AG09319 (cell line): ENCODE measurements around the gene TRPV6.

ENCODE experiments used
- DNase-seq: peaks from one replicate; pipeline ENCODE4 v3.0.0-alpha.2; 2010; ENCODE audit warnings: low read depth; ENCODE audit errors: extremely low read depth
- TF ChIP-seq, protein P1 (sequence below): IDR thresholded peaks from 2 replicates; pipeline ENCODE4 v1.5.1; 2011; ENCODE audit warnings: low read depth, mild to moderate bottlenecking, inconsistent platforms, low read length, moderate library complexity

Gene TRPV6

DNA sequence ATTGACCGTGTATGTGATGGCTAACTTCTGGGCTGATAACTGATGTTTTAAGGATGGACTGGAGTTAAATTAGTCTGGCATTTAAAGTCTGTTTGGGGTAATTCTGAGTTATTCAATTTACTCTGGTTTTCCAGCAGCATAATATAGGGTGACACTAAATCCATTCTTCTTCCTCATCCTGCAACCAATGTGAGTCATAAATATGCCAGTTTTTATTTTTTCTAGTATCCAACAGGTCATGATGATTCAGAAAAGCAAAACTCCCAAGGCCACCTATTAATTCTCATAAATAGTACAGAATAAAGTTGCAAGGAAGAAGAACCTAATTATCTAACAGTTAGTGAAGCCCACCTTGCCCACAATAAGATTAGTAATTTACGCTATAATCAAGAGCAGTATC lies 38.2 kb downstream of the TRPV6 start:
- TF ChIP-seq, protein P1, sequence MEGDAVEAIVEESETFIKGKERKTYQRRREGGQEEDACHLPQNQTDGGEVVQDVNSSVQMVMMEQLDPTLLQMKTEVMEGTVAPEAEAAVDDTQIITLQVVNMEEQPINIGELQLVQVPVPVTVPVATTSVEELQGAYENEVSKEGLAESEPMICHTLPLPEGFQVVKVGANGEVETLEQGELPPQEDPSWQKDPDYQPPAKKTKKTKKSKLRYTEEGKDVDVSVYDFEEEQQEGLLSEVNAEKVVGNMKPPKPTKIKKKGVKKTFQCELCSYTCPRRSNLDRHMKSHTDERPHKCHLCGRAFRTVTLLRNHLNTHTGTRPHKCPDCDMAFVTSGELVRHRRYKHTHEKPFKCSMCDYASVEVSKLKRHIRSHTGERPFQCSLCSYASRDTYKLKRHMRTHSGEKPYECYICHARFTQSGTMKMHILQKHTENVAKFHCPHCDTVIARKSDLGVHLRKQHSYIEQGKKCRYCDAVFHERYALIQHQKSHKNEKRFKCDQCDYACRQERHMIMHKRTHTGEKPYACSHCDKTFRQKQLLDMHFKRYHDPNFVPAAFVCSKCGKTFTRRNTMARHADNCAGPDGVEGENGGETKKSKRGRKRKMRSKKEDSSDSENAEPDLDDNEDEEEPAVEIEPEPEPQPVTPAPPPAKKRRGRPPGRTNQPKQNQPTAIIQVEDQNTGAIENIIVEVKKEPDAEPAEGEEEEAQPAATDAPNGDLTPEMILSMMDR = no peak
- DNase-seq = no peak

DNA sequence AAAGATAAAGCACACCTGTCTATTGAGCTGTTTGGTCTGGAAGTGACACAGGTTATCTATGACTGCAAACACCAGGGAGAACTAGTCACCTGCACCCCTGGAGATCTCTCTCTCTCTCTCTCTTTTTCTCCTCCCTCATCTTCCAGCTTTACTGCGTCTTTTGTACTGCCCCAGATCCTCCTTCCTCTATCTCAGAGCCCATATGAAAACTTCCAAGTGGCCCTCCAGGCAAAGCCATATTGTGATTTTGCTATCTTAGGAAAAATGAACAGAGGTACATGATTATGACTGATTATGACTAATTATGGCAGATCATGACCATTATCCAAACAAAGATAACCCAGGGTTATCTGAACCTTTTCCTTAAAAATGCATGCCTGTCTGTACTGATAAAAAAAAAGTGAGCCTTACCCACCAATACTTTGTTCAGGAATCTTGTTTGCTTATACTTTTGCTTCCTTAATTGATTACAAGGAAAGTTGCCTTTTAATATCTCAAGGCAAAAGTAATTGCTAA lies 43.2 kb downstream of the TRPV6 start:
- TF ChIP-seq, protein P1 = no peak

DNA sequence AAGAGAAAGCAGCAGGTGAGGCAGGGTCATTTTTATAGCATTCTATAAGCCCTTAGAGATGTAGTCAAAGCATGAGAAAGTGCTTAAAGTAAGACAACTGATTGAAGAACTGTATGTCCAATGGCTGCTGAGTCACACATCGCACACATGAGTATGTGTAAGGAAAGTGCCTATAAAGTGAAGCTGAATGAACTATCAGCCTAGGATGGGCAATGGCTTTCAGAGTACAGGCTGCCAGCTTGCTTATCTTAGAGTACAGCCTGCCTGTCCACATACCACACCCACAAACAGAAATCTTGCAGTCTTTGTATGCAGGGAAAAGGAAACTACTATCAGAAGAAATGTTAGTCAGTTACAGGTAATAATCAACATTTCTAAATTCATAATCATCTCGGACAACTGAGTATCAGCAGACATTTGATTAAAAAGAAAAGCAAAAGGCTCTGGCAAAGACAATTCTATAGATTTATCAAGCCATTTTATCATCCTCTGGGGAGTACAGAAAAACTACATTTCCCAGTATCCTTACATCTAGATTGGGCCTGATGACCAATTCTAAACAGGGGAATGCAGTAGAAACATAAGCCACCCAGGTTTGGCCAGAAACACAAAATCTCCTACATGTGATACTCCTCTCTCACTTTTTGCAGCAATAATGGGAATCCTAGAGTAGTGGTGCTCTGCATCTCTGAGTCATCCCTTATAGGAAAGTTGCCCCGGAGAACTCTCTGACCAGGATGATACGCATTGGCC lies 46.9 kb downstream of the TRPV6 start:
- no peak for DNase-seq
- TF ChIP-seq, protein P1 = no peak

More for the DNA sequence above, 43.2 kb downstream of the TRPV6 start:
- DNase-seq = no peak

DNA sequence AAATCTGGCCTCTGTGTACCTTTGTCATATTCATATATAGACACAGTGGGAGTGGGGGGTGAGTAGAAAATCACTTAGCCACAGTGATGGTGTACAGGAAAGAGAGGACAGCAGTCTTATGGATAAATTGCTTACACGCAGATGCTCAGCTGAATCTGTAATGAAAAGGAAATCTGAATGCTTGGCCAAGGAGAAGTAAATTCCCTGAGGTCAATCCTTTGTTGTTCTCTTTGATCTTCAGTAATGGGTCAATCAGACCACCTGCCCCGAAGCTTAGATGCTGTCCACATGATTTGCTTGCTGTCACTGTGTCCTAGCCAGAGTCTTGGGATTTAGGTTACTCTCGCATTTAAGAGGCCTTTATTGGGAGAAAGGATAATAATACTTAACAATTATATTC lies 49.1 kb downstream of the TRPV6 start:
- TF ChIP-seq, protein P1 = no peak
- no peak for DNase-seq

DNA sequence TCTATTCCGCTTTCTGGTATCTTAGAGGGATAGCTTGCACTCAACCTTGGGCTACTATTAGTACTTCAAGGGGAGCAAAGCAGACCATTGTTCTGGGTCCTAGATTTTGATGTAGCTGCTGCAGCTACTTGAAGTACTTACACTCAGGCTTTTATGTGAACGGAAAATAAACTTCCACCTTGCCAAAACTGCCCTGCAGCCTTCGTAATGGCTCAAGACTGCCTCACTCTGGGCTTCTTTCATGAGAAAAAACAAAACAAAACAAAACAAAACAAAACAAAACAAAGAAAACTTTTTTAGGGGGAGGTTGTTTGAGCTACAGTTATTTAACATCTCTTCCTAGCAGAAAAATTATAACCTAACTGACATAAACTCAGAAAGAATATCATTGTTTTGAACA lies 50.1 kb downstream of the TRPV6 start:
- DNase-seq = no peak
- TF ChIP-seq, protein P1 = no peak

DNA sequence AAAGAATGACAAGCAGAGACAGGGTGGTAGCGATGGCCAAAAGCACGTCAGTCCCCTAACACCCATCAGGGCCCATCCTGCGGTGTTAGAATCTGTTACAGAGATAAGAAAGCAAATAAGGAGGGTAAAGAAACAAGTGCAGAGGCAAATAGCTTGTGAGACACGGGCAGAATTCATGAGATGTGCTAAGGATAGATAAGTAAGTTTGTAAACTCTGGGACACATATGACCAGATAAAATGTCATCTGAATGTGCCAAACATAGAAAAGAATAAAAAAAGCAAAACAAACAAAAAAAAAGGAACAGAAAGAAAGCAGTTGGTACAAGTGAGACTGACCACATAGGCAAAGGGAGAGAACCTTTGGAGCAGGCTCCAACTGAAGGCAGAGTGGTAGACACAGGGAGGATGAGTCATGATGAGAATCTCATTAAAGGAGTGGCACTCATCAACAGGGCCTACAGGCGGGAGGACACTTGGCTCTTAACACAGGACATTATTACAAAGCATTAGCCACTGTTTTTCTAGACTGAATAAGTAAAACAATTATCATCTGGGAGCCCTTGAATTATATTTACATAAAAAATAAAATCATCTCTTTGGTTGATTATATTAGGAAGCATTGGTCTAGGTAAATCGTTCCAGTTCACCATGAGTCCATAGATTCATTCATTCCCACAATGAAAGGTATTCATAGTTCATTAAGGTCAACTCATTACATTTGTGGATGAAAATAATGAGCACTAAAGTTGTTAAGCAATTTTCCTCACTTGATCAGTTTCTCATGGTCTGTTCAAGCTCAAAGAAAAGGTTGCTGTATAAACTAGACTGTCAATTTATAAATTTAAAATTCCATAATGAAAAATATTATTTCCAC lies 52.1 kb downstream of the TRPV6 start:
- no peak for DNase-seq
- TF ChIP-seq, protein P1 = no peak

DNA sequence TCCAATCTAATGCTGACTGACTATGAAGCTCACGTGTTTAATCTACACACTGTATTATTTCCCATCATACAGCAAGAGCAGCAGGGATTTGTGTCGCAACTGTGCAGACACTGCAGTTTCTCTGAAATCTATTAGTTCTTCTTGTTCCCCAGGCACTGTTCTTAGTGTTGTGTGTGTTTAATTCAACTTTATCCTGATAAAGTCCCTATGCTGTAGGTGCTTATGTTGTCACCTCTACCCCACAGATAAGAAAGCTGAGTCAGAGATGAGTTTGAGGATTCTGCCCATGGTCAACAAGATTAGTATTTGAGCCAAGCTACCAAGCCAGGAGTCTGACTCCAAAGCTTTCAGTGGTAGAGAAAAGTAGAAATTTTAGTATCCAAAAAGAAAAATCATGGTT lies 53.1 kb downstream of the TRPV6 start:
- no peak for DNase-seq
- TF ChIP-seq, protein P1 = no peak
